GM18520 (cell line): ENCODE results near the gene ZNF598.
A peak's percentile ranks its signal among the peaks of the same experiment; 100 is the strongest.
"Not testable (repeated sequence)": the region's sequence is repeated elsewhere in the genome, so short reads cannot be mapped to it uniquely, and the experiment has no call there.

Experiments used
- ATAC-seq: cut with Tn5 transposase; IDR thresholded peaks from one replicate; pipeline ENCODE4 v1.9.1; 2021; ENCODE audit not compliant: unreplicated experiment

The ZNF598 gene

DNA sequence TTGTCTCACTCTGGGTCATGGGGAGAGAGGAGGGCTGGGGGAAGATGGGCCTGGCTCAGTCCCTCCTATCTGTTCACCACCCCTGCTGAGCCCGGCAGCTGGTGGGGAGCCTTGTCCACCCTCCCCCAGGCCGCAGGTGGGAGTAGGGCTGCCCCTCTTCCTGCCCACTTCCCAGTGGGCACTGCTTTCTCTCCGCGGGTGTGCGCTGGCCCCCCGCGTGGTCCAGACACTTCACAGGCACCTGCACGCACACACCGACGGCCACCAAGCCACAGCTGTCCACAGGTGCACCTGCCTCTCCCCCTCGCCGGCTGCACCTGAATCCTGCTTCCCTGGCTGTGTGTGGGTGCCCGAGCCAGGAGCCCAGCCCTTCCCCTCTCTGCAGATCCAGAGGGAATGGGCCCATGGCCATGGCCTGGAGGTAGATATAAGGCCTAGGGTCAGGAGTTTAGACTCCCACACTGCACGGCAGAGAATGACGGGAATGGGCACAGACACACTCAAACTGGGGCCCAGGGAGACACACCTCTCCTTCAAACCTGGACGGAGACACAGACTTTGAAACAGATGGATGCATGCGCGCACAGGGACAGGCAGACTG is 19.1 kb upstream of the ZNF598 start:
- ATAC-seq, result no peak

DNA sequence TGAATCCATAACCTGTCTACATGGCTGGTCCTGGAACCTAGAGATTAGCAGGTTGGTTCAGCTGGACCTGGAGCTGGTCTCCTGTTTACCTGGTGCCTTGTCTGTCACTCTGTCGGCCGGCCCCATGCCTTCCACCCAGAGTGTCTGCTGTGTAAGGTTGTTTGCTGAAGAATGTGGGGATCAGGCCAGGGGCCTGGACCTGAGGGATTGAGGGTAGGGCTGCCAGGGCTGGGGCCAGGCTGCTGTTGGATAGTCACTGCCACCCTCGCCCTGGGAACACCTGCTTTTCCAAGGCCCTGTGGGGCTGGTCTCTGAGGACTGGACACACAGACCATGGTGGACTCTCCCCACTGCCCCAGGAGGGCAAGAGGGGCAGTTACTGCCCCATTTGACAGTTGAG is 18.5 kb upstream of the ZNF598 start:
- ATAC-seq, result no peak

DNA sequence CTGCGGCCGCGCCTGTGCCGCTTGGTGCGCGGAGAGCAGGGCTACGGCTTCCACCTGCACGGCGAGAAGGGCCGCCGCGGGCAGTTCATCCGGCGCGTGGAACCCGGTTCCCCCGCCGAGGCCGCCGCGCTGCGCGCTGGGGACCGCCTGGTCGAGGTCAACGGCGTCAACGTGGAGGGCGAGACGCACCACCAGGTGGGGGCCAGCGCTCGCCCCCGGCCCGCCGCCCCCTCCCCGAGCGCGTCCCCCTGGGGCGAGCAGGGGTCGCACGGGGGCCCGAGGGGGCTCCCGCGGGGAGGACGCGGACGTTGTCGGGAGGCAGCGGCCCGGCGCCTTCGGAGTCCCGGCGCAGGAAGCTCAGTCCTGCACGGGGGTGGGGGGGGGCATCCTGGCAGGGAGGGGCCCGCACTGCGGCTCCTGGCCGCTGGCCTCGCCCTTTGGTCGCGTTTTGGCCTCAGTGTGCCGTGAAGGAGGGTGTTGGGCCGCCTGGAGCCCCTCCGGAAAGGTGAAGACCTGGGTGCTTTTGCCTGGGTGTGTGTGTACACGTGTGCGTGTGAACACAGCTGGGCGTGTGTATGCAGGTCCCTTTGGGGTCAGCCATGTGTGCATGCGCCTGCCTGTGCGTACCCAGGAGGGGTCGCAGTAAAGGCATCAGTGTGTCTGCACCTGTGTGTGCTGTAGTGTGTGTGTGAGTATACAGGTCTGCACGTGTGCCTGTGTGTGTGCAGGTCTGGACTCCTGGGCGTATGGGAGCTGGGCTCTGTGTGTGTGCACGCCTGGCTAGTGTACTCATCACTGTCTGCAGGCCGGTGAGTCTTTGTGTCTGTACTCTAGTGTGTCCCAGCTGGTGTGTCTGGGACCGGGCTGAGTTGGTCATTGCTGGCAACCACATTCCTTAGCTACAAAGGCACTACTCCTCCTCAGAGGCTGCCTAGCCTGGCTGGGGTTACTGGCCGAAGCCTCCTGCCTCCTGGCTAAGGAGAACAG is 17.7 kb upstream of the ZNF598 start:
- ATAC-seq, result no peak

DNA sequence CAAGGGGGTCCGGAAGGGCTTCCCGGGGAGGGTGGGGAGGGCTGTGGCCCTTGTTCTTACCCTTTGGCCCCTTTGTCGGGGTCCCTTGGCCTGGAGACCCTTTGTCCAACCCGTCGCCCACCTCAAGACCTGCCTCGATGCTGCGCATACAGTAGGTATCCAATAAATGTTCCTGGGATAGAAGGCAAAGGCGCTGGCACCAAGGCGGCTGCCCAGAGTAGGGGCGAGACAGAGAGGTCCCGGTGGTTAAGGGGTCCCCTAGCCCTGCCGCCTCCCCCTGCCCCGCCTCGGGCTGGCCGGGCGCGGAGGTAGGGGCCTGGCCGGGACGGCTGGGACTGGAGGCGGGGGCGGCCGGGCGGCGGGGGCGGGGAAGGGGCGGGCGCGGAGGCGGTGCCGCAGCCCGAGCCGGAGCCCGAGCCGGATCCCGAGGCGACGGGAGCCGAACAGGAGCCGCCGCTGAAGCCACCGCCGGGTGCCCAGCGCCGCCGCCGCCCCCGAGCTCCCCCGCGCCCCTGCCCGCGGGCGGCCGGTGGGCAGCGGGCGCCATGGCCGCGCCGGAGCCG is 16.9 kb upstream of the ZNF598 start, which contains the start of gene NHERF2:
Gene NHERF2, plus strand, starts transcription at position 442 of the 563 bp plus-strand sequence. Its CDS starts 104 bp downstream, at position 546.
- ATAC-seq, result no peak

DNA sequence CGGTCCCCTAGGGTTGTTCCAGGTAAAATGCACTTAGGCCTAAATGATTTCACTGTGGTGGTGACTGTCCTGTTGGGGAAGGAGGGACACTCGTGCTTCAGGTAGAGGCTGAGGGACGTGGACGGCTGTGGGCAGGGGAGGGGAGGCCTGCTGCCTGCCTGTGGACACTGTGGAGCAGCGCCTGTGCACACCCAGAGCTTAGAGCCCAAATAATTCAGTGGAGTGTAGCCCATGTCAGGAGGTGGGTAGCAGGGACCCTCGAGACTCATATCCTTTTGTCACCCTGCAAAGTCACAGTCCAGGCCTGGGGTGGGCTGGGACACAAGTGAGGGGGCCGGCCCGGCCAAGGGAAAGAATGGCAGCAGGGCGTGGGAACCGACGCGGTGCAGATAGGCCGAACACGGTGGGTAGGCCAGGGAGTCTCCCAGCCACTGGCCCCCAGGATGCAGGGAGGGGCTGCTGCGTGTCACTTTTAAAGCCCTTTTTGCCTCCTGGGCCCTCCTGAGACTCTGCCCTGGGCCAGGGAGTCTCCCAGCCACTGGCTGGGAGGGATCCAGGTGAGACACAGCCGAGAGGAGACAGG is 16.3 kb upstream of the ZNF598 start:
- ATAC-seq, result no peak

DNA sequence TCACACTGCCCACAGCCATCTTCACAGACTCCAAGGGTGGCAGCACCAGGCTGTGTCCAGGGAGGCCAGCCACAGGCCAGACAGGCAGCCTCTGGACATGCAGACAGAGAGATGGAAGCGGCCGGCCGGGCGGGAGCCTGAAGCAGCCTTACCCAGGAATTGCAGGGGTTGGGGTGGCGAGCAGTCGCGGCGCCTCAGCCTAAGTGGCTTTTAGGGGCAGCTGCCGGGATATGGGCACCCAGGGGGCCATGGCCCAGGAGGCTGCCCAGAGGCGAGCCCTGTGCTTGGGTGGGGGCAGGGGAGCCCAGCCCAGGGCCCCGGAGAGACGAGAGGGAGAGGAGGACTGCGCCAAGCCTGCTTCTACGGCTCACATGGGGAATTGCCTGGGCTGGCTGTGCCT is 15.6 kb upstream of the ZNF598 start:
- ATAC-seq, result no peak

DNA sequence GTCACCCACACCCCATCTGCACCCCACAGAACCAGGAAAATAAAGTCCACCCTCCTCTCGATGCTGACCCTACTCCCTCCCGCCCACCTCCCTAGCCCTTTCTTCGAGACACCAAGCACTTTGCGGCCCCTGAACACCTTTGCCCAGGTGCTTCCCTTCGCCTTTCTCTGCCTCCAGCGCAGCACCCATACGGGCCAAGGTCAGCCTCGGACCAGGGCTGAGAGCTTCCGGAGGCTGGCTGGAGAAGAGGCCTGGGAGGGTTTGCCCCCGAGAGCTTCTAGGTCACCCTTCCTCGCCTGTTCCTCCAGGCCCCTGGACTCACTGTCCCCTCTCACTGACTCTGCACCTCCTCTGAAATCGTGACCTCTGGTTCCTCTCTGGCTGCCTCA is 14.4 kb upstream of the ZNF598 start:
- no peak for ATAC-seq

DNA sequence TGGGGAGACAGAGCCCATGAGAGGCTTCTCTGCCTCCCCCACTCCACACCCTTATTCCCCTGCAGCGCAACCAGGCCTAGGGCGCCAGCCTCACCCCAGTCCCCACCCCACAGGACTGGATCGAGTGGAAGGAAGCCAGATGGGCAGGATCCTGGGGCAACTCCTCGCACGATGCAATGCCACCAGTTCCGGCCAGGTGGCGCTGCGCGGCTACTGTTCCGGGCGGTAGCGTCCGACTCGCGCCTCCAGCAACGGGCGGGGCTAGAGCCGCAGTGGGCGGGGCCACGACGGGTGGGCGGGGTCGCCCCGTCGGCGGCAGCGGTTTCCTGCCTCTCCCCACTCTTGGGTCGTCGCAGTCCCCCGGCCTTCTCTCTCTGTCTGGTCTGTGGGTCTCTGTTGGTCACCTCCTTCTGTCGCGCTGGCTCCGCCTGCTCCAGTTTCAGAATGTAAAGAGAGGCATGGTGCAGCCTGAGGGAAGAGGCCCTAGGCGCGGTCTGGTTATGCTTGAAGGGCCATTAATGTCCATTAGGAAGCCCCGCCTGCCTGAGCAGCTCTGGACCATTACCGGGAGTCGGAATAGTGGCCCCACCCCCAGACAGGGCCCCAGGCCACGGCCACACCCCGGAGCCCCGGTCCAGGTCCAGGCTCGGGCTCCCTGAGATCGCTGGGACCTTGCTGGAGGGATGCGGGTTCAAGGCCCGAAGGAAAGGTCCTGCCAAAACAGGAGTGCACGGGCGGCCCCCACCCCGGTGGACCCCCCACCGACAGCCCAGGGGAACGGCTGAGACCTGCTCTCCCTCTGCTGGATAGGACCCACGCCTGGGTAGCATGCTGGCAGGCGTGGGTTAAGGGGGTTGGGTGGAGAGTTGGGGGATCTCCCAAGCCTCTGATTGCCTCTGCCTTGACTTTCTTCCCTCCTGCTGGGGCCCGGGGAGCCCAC is 13.7 kb upstream of the ZNF598 start:
- peak; percentile 78 for ATAC-seq

DNA sequence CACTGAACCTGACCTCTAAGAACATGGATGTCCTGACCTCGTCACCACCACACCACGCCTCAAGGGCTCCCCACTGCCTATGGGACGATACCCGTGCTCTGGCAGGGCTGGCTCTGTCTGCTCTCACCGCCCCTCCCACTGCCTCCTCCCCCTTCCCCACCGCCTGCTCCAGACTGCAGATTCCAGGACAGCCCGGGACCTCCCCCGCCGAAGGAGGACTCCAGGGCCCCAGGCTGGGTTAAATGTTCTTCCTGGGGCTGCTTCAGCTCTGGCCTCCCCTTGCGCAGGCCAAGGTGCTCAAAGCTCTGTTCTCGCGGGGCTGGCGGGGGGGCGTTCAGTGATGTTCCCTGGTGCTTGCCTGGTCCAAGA is 13.1 kb upstream of the ZNF598 start:
- ATAC-seq, result no peak

DNA sequence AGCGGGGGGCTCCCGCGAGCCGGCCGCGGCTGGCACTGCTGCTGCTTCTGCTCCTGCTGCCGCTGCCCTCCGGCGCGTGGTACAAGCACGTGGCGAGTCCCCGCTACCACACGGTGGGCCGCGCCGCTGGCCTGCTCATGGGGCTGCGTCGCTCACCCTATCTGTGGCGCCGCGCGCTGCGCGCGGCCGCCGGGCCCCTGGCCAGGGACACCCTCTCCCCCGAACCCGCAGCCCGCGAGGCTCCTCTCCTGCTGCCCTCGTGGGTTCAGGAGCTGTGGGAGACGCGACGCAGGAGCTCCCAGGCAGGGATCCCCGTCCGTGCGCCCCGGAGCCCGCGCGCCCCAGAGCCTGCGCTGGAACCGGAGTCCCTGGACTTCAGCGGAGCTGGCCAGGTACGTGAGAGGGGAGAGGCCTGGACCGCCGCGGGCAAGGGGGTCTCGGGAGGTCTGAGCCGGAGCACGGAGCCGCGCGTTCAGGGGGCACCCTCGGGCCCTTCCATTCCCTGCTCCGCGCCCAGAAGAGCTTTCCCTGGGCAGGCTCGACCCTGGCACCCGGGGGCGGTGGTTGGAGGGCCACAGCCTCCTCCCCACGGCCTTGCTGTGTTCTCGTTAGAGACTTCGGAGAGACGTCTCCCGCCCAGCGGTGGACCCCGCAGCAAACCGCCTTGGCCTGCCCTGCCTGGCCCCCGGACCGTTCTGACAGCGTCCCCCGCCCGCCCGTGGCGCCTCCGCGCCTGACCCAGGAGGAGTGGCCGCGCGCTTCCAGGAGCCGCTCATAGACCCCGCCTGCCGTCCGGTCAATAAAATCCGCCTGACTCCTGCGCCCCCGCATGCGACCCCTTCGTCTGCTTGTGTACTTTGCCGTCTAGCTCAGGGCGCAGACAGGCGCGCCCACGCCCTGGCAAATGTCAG is 10.6 kb upstream of the ZNF598 start:
- no peak for ATAC-seq

DNA sequence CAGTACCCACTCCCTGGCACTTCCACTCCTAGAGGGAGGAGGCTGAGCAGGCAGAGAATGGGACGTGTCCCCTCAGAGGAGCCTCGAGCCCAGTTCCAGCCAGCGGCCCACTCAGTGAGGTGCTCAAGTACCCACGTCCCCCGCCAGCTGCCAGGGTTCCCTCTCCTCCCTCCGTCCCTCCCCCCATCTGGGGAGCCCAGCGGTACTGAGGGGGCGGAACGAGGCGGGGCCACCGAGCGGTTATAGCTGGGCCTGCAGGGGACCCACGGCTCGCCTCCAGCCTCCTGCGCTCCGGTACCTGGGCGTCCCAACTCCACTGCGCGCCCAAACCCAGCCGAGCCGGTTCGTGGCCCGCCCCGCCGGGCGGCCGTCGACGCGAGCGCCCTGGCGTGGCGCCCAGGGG is 9.9 kb upstream of the ZNF598 start, which contains the start of gene NPW:
Gene NPW, plus strand, starts transcription at position 268 of the 403 bp plus-strand sequence.
- no peak for ATAC-seq

DNA sequence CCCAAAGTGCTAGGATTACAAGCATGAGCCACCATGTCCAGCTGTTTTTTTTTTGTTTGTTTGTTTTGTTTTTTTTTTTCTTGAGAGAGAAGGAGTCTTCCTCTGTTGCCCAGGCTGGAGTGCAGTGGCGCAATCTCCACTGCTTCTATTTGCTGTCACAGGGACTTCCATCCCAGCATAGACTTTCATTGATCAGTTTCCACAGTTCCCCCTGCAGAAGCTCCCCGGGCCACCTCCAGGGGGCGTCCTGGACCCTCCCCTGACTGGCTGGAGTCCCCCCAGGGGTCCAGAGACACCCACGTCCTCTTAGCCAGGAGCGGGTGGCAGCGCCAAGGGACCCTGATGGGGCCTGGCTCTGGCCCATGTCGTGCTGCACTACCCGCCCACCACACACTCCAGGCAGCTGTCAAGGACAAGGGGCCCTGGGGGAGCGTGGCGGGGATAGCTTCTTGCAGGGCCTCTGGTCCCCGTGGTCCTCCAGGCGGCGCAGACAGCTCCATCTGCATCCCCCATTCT is 6.8 kb upstream of the ZNF598 start:
- ATAC-seq, result no peak

DNA sequence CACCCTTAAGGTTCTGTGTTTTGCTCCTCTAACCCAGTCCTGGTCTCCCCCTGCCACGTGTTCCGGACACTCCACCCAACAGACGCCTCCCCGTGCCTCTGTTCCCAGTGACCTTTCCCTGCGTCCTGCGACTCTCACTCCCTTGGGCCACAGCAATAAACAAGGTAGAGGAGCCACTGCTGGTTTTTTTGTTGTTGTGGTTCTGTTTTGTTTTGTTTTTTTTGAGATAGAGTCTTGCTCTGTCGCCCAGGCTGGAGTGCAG is 6.3 kb upstream of the ZNF598 start:
- ATAC-seq, result no peak

DNA sequence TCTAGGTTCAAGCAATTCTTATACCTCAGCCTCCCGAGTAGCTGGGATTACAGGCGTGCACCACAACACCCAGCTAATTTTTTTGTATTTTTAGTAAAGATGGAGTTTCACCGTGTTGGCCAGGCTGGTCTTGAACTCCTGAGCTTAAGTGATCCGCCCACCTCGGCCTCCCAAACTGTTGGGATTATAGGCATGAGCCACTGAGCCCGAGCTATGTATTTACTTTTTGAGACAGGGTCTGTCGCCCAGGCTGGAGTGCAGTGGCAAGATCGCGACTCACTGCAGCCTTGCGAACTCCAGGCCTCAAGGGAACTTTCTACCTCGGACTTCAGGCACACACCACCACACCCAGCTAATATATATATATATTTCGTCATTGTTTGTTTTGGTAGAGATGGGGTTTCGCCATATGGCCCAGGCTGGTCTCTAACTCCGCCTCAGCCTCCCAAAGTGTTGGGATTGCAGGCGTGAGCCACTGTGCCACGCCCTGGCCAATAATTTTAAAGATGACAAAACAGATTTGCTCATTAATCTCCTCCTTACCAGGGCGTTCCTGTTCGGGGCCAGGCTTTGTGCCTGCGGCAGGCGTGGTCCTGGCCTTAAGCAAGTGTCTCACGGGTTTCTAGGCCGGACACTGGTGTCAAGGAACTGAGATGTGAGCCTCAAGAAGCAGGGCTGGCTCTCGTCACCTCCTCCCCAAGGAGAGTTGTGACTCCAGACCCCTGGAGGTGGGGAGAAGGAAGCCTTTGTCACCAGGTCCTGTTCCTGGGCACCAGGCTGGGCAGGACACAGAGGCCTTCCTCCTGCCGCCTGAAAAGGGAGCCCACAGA is 5.7 kb upstream of the ZNF598 start:
- ATAC-seq, result no peak

DNA sequence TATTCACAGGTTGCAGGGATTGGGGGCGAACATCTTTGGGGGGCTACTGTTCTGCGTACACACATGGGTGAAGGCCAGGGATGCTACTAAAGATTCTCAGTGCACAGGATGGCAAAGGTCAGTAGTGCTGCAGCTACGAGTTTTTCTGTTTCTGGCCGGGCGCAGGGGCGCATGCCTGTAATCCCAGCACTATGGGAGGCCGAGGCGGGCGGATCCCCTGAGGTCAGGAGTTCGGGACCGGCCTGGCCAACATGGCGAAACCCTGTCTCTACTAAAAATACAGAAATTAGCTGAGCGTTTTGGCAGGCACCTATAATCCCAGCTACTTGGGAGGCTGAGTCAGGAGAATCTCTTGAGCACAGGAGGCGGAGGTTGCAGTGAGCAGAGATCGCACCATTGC is 3.9 kb upstream of the ZNF598 start:
- no peak for ATAC-seq

DNA sequence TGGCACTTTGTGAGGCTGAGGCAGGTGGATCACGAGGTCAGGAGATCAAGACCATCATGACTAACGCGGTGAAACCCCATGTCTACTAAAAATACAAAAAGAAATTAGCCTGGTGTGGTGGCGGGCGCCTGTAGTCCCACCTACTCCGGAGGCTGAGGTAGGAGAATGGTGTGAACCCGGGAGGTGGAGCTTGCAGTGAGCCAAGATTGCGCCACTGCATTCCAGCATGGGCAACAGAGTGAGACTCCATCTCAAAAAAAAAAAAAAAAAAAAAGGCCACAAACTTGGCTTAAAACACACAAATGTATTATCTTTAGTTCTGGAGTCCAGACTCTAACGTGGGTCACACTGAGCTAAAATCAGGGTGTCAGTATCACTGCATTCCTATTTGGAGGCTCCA is 2.1 kb upstream of the ZNF598 start:
- not testable (repeated sequence) for ATAC-seq

DNA sequence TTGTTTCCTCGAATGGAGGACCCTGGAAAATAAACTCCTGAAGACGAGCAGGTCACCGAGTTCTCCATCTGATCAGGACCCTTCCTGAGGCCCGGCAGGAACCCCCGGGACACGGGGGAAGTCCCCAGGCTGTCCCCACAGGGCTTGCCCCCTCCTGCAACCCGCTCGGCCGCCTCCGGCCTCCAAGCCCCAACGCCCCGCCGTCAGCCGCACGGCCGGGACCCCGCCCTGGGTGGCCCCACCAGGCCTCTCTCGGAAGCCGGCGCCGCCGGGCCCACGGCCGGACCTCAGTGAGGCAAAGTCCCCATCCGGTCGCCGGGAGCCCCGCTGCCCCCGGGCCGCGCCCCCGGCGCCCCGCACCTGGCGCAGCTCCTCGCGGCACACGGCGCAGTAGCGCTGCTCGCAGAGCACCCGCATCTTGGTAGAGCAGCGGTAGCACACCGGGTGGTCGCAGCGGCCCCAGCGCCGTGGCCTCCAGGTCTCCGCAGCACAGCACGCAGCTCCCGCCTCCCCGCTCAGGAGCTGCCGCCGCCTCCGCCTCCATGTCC is 383 bp downstream of the ZNF598 start:
- ATAC-seq, result peak; percentile 31

DNA sequence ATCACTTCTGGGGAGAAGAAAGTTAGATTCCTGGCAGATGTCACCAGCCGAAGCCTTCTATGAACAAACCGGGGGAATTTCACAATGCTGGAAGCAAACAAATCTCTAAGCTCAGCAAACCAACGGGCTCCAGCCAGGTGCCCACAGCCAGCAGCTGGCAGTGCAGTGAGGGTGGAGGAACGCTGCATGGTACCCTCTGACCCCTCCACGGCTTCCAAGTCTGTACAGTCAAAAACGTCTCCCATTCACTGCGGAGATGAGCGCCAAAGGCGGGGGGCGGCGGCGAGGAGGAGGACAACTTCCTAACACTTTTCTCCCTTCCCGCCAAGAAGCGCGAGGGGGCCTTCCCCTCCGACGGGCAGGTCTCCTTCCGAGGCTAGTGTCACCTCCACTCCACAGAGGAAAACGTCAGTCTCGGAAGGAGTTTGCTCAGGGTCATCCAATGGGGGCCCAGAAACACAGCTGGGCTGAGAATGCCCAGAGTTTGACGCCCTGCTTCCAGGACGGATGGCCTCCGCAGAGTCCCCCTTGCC is 924 bp downstream of the ZNF598 start:
- ATAC-seq, result no peak
